ENCODE data around the gene SFSWAP.
A peak's percentile ranks its signal among the peaks of the same experiment; 100 is the strongest.
"Not testable (repeated sequence)": the region's sequence is repeated elsewhere in the genome, so short reads cannot be mapped to it uniquely, and the experiment has no call there.

SFSWAP gene

DNA sequence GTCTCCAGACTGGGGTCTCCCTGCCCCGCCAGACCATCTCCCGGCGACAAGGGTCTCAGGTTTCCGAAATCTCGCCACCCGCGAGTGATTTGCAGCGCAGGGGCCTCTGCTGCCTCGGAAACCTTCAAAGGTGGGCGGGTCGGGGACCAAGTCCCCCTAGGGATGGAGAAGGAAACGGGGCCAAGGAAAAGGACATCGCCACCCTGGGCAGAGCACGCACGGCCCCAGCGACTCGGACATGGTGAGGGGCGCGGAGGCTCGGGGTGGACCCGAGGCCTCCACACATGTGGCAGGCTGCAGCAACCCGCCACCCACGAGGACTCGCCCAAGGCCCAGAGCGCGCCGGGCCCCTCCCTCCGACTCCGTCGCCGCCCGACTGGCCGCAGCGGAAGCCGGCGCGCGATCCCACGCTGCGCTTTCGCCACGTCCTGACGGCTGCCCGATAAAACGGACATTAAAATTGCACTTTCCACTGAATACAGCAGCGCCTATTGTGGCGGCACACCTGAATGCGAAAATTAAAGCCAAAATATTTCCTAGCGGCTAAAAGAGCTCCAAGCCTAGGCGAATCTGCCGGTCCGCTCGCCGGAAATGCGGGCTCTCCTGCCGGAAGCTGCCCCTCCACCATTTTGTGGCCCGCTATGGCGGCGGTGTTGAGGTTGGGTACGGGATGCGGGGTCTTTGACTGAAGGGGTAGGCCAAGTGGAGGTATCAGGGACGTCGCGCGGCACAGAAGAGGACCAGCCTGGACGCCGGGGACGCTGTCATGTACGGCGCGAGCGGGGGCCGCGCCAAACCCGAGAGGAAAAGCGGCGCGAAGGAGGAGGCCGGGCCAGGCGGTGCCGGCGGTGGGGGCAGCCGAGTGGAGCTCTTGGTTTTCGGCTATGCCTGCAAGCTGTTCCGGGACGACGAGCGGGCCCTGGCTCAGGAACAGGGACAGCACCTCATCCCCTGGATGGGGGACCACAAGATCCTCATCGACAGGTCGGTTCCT lies at the start of gene SFSWAP:
TSS of gene SFSWAP (plus strand) at position 627 of the 994 bp plus-strand sequence. CDS start at position 767, 140 bp downstream.
- DNase-seq = peak; percentile 75

DNA sequence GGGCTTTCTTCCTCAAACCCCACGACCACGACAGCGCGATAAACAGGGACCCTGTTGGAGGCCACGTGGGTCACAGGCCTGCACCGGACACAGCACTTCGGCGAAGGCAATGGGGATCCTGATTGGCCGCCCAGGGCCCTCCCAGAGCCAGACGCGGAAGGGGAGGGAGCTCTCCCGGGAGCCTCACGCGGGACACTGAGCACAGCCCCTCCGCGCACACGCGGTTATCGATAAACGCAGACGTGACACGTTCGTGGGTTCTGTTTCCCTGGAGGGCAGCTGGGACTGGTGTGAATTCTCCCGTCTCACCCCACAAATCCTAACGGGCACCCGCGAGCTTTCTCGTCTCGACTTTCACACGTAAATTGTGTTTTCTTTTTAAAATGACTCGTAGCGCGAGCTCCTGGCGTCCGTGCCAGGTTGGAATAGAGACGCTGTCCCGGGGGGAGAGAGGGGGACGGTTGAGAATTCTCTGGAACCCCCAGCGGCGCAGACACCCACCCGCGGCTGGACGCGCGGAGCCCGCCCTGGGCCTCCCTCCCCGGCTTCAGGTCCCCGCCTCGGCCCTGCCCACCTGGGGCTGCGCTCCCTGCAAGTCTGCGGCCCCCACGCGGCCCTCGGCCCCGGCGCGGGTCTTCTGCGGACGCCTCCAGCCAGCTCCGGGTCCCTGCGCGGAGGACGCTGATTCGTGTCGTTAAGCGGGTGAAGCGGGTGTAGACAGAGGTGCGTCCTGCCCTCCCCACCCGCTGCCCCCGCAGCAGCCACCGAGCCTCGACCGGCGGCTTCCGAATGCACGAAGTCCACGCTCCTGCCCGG lies 49.5 kb upstream of the SFSWAP start:
- not testable (repeated sequence) for DNase-seq

DNA sequence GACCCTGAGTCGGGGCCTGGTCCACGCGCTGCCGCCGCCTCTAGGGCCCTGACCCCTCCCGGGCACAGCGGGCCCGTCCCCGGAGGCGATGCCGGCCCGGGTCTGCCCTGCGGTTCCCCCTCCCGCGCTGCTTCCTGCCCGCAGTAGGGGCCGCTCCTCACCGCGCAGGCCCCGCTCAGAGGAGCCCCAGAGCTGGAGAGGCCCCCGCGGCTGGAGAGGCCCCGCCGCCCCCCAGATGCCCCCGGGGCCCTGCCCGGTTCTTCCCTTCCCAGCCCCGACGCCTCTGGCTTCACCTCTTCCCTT lies 49.0 kb upstream of the SFSWAP start:
- not testable (repeated sequence) for DNase-seq

DNA sequence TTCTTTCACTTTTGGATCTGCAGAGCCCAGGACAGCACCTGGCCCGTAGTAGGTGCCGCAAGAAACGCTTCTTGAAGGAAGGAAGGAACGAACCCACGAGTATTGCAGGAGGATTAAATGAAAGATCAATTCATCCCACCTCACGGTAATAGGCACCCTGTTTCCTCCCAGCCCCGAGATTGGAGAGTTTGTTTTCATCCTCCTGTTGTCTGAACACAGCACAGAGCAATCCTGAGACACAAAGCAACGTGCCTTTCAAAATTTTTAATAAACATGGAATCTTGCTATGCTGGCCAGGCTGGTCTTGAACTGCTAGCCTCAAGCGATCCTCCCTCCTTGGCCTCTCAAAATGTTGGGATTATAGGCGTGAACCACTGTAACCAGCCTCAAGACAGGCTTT lies 48.5 kb upstream of the SFSWAP start:
- not testable (repeated sequence) for DNase-seq

DNA sequence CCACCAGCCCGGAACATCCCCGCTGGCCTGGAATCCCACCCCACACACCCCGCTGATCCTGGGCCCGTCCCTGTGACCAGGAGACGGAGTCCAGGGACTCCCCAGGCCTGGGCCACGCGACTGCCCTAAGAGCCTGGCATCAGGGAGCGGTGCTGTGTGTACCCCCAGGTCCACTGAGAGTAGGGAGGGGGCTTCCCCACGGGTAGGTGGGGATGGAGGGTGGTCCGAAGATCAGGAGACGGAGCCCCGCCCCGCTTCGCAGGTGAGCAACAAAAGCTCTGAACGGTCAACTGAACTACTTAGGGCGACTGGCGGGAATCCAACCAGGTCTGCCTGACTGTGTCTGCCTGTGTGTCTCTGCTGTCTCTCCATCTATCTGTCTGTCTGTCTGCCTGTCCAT lies 45.2 kb upstream of the SFSWAP start:
- DNase-seq = not testable (repeated sequence)

DNA sequence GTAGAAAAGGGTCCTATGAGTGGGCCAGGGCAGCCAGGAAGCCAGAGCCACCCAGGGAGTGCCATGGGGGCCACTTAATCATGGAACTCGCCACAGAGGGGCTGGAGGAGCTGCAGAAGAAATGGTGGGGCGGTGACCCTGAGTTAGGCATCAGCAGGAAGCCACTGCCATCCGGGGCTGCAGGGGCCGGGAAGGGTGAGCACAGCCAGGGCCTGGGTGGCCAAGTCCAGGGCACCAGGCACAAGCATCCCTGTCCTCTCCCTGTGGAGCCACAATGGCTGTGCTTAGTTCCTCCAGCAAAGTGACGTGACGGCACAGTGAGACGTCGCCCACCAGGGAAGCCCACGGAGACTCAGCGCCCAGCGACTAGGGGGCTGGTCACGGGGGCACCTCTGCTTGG lies 44.4 kb upstream of the SFSWAP start:
- not testable (repeated sequence) for DNase-seq

DNA sequence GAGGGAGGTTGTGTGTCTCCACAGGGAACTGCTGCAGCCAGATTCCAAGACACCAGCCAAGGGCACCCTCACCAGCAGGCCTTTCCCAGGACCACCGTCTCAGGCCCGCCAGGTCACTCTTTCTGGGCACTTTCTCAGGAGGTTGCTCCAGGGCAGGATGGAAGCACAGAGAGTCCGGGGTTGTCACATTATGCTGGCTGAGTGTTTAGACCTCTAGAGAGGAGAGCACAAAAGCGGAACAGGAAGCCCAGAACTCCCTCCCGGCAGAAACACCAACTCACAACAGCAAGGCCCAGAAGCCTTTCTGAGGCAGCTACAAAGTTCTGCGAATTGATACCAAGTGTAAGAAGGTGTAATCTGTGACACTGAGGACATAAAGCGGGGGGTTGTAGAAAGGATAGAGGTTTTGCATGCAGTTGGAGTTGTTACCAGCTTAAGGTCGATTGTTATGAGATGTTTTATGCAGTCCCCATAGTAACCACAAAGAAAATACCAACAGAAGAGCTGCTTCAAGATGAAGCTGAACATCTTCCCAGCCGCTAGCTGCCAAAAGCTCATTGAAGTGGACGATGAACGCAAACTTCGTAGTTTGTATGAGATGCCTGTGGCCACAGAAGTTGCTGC lies 43.8 kb upstream of the SFSWAP start:
- not testable (repeated sequence) for DNase-seq

DNA sequence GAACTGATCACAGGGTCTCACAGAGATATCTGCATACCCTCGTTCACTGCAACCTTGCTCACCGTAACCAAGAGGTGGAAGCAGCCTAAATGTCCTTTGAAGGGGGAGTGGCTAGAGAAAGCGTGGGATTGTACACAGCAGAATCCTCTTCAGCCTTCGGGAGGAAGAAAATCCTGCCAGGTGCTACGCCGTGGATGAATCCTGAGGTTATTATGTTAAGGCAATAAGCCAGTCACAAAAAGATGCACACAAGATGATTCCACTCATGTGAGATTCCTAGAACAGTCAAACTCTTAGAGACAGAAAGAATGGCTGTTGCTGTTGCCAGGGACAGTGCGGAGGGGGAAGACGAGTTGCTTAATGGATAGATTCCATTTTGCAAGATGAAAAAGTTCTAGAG lies 39.6 kb upstream of the SFSWAP start:
- DNase-seq = no peak

DNA sequence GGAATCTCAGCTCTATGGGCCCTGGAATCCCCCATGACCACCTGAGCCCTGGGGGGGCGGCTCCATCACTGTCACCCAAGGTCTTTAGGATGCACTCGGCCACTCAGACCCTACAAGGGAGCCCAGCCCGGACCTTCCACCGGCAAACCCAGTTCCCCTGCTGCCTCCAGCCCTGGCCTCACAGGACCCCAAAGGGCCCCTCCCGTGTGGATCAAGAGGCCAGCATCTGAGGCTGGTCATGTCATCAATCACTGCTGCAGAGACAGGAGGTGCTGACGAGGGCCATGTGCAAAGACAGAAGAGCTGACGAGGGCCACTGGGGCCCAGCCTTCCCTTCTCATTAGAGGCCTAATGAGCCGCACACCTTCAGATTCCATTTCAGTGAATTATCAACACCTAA lies 39.0 kb upstream of the SFSWAP start:
- no peak for DNase-seq

DNA sequence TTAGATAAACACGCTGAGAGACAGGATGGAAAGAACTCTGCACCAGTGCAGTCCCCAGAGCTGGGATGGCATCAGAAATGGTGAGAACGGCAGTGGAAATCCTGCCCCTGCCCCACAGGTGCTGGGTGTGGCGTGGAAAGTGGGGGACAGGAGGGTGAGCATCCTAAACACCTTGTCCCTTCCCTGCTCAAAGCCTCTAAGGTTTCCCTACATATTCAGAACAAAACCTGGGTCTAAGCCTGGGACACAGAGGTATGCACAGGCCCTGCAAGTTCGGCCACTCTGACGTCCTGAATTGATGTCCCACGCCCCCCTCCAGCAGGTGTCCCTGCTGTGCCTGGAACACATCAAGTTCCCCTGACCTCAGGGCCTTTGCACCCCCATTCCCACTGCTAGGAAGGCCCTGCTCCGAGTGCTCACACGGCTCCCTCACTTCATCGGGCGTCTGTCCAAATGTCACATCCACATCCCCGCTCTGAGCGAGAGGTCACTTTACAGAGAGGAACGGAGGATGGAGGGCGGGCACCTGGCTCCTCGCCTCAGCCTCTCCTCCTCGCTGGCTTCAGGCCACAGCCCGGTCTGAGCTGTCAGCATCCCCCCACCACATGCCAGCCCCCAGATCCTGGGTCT lies 38.5 kb upstream of the SFSWAP start:
- no peak for DNase-seq

DNA sequence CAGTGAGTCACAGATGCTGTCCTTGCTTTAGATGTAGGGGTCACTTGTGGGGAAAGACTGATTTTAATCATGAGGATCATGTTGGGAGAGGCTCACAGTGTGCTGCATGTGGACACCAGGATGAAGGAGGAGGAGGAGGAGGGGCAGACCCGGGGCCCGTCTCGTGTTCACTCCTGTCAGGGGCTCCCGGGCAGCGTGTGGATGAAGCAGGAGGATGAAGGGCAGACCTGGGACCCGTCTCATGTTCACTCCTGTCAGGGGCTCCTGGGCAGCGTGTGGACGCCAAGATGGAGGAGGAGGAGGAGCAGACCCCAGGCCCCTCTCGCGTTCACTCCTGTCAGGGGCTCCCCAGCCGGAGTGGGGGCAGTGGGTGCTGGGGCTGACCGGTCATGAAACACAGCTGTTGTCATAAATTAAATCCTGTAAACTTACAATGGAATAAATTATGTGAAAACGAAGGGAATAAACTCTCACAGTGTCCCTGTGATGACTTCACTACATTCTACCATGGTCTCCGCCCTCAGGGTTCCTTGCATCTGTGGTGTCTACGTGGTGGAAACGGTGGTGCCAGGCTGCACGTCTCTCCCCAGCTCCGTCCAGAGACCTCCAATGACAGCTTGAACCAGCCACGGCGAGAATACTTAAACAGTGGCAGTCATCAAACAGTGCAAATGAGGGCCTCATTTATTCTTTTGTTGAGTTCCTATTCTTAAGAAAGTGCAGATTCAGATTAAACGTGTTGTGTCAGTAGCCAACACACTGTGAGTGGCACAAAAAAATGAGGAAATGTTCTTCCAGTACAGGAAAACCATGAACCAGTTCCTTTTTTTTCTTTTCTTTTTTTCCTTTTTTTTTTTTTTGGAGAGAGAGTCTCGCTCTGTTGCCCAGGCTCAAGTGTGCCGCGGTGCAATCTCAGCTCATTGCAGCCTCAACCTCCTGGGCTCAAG lies 37.7 kb upstream of the SFSWAP start:
- DNase-seq = no peak

DNA sequence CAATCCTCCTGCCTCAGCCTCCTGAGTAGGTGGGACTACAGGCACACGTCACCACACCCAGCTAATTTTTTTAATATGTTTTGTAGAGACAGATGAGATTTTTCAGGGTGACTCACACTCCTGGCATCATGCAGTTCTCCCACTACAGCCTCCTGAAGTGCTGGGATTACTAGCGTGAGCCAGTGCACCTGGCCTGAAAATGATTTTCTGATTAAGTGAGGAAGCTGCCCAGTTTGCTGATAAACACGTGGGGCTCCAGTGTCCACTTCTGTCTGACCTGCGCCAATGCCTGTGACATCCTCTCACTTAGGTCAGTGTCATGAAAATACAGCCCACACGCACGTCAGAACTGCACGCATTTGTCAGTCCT lies 37.0 kb upstream of the SFSWAP start:
- no peak for DNase-seq

DNA sequence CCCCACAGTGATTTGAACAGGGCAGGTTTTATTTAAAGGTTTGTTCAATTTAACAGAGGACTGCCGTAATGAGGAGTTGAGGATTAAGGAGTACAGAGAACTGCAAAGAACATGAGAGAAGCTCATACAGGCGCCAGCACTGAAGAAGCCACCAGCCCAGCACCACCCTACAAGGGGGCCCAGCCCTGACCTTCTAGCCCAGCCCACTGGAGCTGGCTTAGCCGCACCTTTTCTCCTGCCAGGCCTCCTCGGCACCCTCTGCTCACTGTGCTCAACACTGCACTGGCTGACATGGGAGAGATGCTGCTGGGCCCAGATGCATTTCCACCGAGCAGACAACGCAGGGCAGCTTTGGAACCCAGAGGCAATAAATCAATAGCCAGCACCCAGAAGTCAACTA lies 36.5 kb upstream of the SFSWAP start:
- DNase-seq = no peak

DNA sequence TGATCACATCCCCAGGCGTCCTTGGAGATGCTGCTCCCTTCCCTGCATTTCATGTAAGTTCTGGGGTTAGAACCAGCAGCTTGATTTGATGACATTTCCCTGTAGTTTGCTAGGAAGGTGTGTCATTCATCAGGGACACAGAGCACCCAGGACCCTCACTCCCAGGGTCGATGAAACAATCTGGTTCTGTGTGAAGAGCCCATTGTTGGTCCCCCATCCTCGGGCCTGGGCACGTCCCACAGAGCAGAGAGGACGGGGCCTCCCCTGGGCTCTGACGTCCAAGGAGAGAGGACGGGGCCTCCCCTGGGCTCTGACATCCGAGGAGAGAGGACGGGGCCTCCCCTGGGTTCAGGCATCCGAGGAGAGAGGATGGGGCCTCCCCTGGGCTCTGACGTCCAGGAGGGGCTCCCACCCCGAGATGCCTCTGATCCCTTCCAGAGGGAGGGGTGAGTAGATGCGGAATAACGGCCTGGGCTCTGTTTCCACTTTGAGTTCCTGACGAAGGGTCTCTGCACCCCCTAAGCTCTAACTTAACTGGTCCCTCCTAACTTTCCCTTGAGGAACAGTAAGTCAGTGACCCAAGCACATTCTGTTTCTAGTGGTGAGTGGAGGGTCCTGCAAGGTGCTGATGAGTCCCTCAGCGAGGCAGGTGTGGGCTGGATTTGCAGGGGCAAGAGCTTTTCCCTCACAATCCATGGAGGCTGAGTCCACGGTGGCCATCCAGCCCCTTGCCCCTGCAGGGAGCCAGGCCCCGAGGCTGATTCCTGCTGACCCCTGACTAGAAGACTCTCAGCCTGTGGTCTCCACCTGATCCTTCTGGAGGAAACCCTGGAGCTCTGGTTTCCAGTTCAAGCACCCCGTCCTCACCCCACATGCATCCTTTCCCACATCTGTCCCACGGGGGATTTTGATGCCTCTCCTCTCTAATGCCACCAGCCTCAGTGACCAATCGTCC lies 35.5 kb upstream of the SFSWAP start:
- DNase-seq = no peak

DNA sequence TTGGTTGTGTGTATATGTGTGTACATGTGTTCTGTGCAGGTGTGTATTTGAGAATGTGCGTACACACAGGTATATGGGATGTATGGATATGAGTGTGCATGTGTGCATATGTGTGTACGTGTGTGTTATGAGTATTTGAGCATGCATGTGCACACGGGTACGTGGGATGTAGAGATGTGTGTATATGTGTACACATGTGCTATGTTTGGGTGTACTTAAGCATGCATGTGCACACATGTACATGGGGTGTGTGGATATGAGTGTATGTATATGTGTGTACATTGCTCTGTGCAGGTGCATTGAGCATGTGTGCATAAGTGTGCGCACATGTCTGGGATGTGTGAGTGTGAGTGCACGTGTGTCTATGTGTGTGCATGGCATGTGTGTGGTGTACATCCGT lies 34.3 kb upstream of the SFSWAP start:
- DNase-seq = no peak

DNA sequence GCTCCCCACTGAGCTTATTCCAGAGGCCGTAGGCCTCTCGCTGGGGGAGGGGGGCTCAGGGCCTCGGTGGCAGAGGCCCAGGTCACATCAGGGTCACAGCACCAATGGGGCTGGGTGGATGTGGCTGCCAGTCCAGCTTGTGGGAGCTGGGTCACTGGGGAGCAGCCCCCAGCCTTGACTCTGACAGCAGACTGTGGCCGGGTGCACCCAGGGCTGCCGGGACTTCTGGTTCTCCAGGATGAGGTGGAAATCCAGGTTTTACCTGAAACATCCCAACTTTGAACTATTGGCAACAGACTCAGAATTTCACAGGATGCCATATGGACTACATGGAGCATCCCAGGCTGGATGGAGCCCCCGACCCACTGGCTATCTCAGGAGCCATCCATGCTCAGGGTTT lies 33.8 kb upstream of the SFSWAP start:
- not testable (repeated sequence) for DNase-seq

DNA sequence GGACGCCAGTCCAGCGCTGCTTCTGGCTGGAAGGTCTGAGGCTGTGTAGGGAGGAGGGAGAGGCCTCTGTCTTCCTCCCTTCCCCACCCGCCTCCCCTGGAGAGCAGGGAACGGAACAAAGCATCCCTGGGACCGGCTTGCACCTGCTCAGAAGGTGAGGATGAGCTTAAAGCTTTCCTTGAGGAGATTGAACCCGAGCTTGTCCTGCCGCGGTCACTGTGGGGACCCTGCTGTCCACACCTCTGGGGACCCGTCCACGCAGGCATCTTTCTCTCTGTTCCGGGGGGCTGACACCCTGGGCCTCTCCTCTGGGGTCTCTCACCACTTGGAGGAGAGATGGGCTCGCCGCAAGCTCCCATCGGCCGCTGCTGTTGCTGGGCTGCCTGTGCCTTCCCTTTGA lies 33.2 kb upstream of the SFSWAP start:
- DNase-seq = no peak

DNA sequence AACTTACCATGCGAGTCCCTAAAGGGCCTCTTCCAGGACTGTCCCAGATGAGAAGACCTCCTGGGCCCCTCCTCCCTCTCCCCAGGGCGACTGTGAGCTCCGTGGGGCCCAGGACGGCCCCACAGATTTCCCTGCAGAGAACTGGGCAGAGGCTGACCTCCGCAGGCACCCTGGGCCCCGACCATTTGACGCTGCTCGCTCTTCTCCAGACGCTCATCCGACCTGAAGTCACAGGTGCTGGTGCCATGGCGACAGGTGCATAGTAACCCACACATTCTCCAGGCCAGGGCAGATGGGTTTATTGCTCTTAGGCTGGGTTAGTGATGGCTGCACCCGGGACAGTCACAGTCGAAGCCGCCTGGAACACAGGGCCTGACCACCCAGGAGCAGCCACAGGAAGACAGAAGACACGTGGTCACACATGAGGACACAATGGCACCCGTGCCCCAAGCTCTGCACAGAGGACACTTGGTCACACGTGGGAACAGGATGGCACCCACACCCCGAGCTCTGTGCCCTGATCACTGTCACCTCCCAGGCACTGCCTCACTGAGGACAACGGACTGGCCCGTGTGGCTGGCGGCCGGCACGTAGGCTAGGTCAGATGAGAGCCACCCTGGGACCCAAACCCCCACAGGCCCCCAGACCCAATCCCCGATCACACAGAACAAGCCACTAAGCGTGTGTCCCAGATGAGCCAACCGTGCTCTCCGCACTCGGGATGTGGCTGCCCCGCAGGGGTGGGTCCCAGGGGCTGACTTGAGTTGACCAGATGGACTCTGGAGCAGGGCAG lies 32.3 kb upstream of the SFSWAP start:
- not testable (repeated sequence) for DNase-seq

DNA sequence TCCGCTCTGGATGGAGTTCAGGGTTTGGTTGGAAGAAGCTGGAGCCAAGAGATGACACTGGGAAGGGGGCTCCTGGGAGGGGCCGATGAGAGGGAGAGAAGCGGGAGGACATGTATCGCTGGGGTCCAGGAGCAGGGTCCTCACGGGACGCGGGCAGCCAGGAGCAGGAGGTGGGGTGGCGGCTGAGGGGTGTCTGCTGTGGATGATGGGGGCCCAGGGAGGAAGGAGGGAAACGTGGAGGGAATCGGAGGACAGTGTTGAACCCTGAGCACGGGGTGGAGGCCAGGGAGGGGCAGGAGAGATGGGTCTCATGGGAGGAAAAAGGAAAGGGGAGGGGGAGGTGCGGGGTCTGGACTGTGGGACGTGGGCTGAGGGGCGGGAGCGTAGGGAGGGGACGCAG lies 31.7 kb upstream of the SFSWAP start:
- DNase-seq = not testable (repeated sequence)

DNA sequence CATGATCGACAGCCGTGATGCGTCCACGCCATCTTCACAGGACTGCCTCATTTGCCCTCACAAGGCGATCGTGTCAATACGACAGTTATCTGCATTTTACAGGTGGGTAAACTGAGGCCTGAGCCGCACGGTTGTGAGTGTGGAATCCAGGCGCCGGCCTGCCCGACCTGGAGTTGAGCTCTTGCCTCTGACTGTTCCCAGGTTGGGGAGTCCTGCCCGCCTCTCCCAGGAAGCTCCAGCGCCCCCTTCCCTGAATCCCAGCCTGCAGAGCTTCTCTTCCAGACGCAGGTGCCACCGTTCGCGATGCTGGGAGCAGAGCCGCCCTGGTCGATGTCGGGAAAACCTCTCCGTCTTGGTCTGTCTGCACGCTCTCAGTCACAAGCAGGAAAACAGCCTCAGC lies 31.1 kb upstream of the SFSWAP start:
- DNase-seq = not testable (repeated sequence)

All from RPMI8226 (cell line).